Spleen (tissue), 7 donors: ENCODE results near the gene TMEM208.

Experiments
- CTCF ChIP-seq, 11 experiments: fragments of 200-600 bp in 7 of 11; fragments of 450-650 bp in 4 of 11; sonication (generic) in 4 of 11; IDR thresholded peaks in 8 of 11; conservative IDR thresholded peaks in 3 of 11; 1 replicate in 7 of 11; 2 replicates in 4 of 11; pipeline versions ENCODE4 v1.4.0 to v1.8.0; 2016 to 2021; ENCODE audit warnings: antibody characterized with exemption in 11 of 11, inconsistent platforms in 4 of 11, mild to moderate bottlenecking in 1 of 11
- POLR2A ChIP-seq, 3 donors: fragments of 450-650 bp; IDR thresholded peaks; one replicate each; pipeline ENCODE4 v1.5.1; 2017; ENCODE audit warnings: antibody characterized with exemption in 3 of 3, mild to moderate bottlenecking in 1 of 3
- POLR2AphosphoS5 ChIP-seq, 3 donors: sonication (generic); formaldehyde crosslinking; IDR thresholded peaks; one replicate each; pipeline ENCODE4 v1.5.1; 2017; ENCODE audit warnings: antibody characterized with exemption in 3 of 3
- donor health status: DM: no; HTN: no; CAD: no; lungs with moderate emphysema.
- donor health status: DM: no; HTN: no; CAD: no.
- donor health status: DM: no; HTN: no; CAD: no.

GRCh38 chr16:67245674-67246080 is 18.7 kb downstream of the TMEM208 start:
- TF ChIP-seq CTCF (IDR thresholded peaks at IDR 0.05 in 8 of 11, conservative IDR thresholded peaks at IDR 0.05 in 3 of 11) (no peak), POLR2A (IDR thresholded peaks at IDR 0.05) (no peak), POLR2AphosphoS5 (IDR thresholded peaks at IDR 0.05) (no peak)
